HCT116 (cell line): ENCODE data around the gene BSN. TPM values are rescaled to one million over a fixed set of nuclear protein-coding genes. Genes with fewer than 3 reads are reported as not detected.

Experiments
- ATAC-seq: fragments of 200-7000 bp; cut with Tn5 transposase; 2 replicates; pipeline ENCODE4 v1.9.1; 2020; ENCODE audit warnings: mild to moderate bottlenecking, moderate library complexity
- BruUV-seq: library from RNA; stranded (reverse); fragments of 400-500 nt; replicated peaks from 2 replicates; lab custom pipeline; 2021; lab: Mats Ljungman, UMichigan
- CTCF ChIA-PET: fragments of 300-600 bp; sonication (Branson Sonifier 250); formaldehyde crosslinking; loops from one replicate; lab custom pipeline; 2021; ENCODE audit warnings: antibody characterized with exemption; lab: Charles Lee
- POLR2A ChIA-PET: fragments of 300-600, 350-600 bp; sonication (Branson Sonifier 250); formaldehyde crosslinking; loops from one replicate; lab custom pipeline; 2021; ENCODE audit warnings: antibody characterized with exemption; lab: Charles Lee
- RAD21 ChIA-PET, 2 experiments: fragments of 300-600 bp; sonication (Branson Sonifier 250); formaldehyde crosslinking; loops; one replicate each; lab custom pipeline; 2023; ENCODE audit warnings: low total read pairs in 2 of 2; ENCODE audit not compliant: uncharacterized antibody in 2 of 2, unreplicated experiment in 2 of 2, low non-redundant PET in 1 of 2; lab: Charles Lee
- DNase-seq: peaks from one replicate; pipeline ENCODE4 v3.0.0-alpha.2; 2010; ENCODE audit warnings: low read depth, low spot score
- H2AFZ ChIP-seq: fragments of 200-600 bp; shearing (Covaris generic), sonication (generic); 2 replicates; pipeline ENCODE4 v1.6.1; 2017; ENCODE audit warnings: low read depth, mixed run types, mixed read lengths, antibody characterized with exemption, low read length; ENCODE audit not compliant: poor library complexity, severe bottlenecking
- H3K27ac ChIP-seq: 2 replicates; pipeline ENCODE4 v1.5.1; 2012; ENCODE audit warnings: low read depth, low read length
- H3K27me3 ChIP-seq: fragments of 200-600 bp; sonication (generic); 2 replicates; pipeline ENCODE4 v1.6.1; 2016; ENCODE audit warnings: mixed run types, low read length, mixed read lengths; ENCODE audit not compliant: insufficient read depth
- H3K36me3 ChIP-seq, 2 experiments: fragments of 200-500 bp in 1 of 2; fragments of 200-600 bp in 1 of 2; sonication (Bioruptor generic) in 1 of 2; sonication (generic) in 1 of 2; 2 replicates each; pipeline versions ENCODE4 v1.5.1 to v1.6.1; 2014 to 2016; ENCODE audit warnings: low read length in 2 of 2, inconsistent platforms in 1 of 2, mixed read lengths in 1 of 2, mixed run types in 1 of 2; ENCODE audit not compliant: insufficient read depth in 2 of 2, control insufficient read depth in 1 of 2
- H3K4me1 ChIP-seq, 2 experiments: fragments of 200-600 bp in 1 of 2; sonication (generic) in 1 of 2; 2 replicates each; pipeline versions ENCODE4 v1.5.1 to v1.6.1; 2012 to 2017; ENCODE audit warnings: low read length in 2 of 2, inconsistent platforms in 1 of 2, mild to moderate bottlenecking in 1 of 2, mixed read lengths in 1 of 2, mixed run types in 1 of 2, moderate library complexity in 1 of 2; ENCODE audit not compliant: insufficient read depth in 2 of 2, control insufficient read depth in 1 of 2
- H3K4me2 ChIP-seq: fragments of 200-600 bp; sonication (generic); 2 replicates; pipeline ENCODE4 v1.6.1; 2017; ENCODE audit warnings: mixed run types, low read length, mixed read lengths
- H3K4me3 ChIP-seq, 2 experiments: fragments of 200-600 bp in 1 of 2; sonication (generic) in 1 of 2; replicated peaks in 1 of 2; 2 replicates each; pipeline ENCODE4 v1.5.1; 2011 to 2016; ENCODE audit warnings: low read length in 2 of 2, control low read depth in 1 of 2, low read depth in 1 of 2, mild to moderate bottlenecking in 1 of 2, mixed read lengths in 1 of 2, mixed run types in 1 of 2
- H3K79me2 ChIP-seq: fragments of 200-600 bp; sonication (generic); 2 replicates; pipeline ENCODE4 v1.6.1; 2017; ENCODE audit warnings: mild to moderate bottlenecking, mixed run types, low read length, moderate library complexity, mixed read lengths; ENCODE audit not compliant: insufficient read depth
- H3K9ac ChIP-seq: fragments of 200-600 bp; sonication (generic); 2 replicates; pipeline ENCODE4 v1.6.1; 2016; ENCODE audit warnings: low read length, mixed read lengths
- H3K9me2 ChIP-seq: fragments of 200-600 bp; sonication (generic), shearing (Covaris generic); 2 replicates; pipeline ENCODE4 v1.6.1; 2017; ENCODE audit warnings: mixed run types, mild to moderate bottlenecking, moderate library complexity; ENCODE audit not compliant: insufficient read depth
- H3K9me3 ChIP-seq, 2 experiments: fragments of 200-500 bp in 1 of 2; fragments of 200-600 bp in 1 of 2; sonication (Bioruptor generic) in 1 of 2; sonication (generic) in 1 of 2; 2 replicates each; pipeline ENCODE4 v1.6.1; 2014 to 2017; ENCODE audit warnings: low read length in 2 of 2, mixed read lengths in 2 of 2, inconsistent platforms in 1 of 2, low read depth in 1 of 2, mild to moderate bottlenecking in 1 of 2, mixed run types in 1 of 2, moderate library complexity in 1 of 2; ENCODE audit not compliant: control insufficient read depth in 1 of 2, insufficient read depth in 1 of 2
- H4K20me1 ChIP-seq: fragments of 200-600 bp; sonication (generic), shearing (Covaris generic); 2 replicates; pipeline ENCODE4 v1.6.1; 2017; ENCODE audit warnings: mixed run types, mild to moderate bottlenecking, moderate library complexity; ENCODE audit not compliant: insufficient read depth
- CBX3 ChIP-seq: IDR thresholded peaks from 2 replicates; pipeline ENCODE4 v1.6.1; 2012; ENCODE audit warnings: low read depth
- CEBPB ChIP-seq: IDR thresholded peaks from 2 replicates; pipeline ENCODE4 v1.6.1; 2012; ENCODE audit warnings: low read depth
- CTCF ChIP-seq, 3 experiments: fragments of 200-600 bp in 1 of 3; sonication (generic) in 1 of 3; IDR thresholded peaks in 2 of 3; conservative IDR thresholded peaks in 1 of 3; 2 replicates each; pipeline ENCODE4 v1.5.1; 2012 to 2017; ENCODE audit warnings: low read depth in 2 of 3, low read length in 2 of 3, antibody characterized with exemption in 1 of 3, borderline replicate concordance in 1 of 3, control low read depth in 1 of 3, mild to moderate bottlenecking in 1 of 3, mixed read lengths in 1 of 3, mixed run types in 1 of 3, moderate library complexity in 1 of 3; ENCODE audit not compliant: insufficient read depth in 1 of 3
- ELF1 ChIP-seq: IDR thresholded peaks from 2 replicates; pipeline ENCODE4 v1.6.1; 2012; ENCODE audit warnings: low read depth, borderline replicate concordance
- POLR2AphosphoS5 ChIP-seq: IDR thresholded peaks from 2 replicates; pipeline ENCODE4 v1.6.1; 2011; ENCODE audit warnings: mild to moderate bottlenecking, low read depth, low read length, moderate library complexity
- SIN3A ChIP-seq: IDR thresholded peaks from 2 replicates; pipeline ENCODE4 v1.6.1; 2012; ENCODE audit warnings: low read depth
- SRF ChIP-seq: IDR thresholded peaks from 2 replicates; pipeline ENCODE4 v1.6.1; 2012; ENCODE audit warnings: low read depth
- ZBTB33 ChIP-seq: IDR thresholded peaks from 2 replicates; pipeline ENCODE4 v1.6.1; 2011; ENCODE audit warnings: mild to moderate bottlenecking, low read length, moderate library complexity; ENCODE audit not compliant: insufficient replicate concordance; ENCODE audit errors: extremely low read depth
- ZFX ChIP-seq: fragments of 450-650 bp; IDR thresholded peaks from 2 replicates; pipeline ENCODE4 v1.6.1; 2017
- ZNF274 ChIP-seq: fragments of 200-500 bp; sonication (Bioruptor generic); IDR thresholded peaks from 2 replicates; pipeline ENCODE4 v1.6.1; 2014; ENCODE audit warnings: mild to moderate bottlenecking, low read depth, low read length, inconsistent platforms
- intact Hi-C: fragments of 100-400 bp; cut with micrococcal nuclease; formaldehyde crosslinking; loops from 2 replicates; pipeline ENCODE4 v1.10.0; 2022
- total RNA-seq: library from RNA; stranded (reverse); gene quantifications from one replicate; pipeline ENCODE4 v1.2.1, GENCODE V29; 2021; ENCODE audit not compliant: unreplicated experiment
- TF ChIP-seq, protein P1 (sequence below): IDR thresholded peaks from 2 replicates; pipeline ENCODE4 v1.6.1; 2012
- TF ChIP-seq, protein P2 (sequence below): IDR thresholded peaks from 2 replicates; pipeline ENCODE4 v1.6.1; 2012; ENCODE audit warnings: low read depth

The BSN gene
- total RNA-seq, 1 experiment from 2014 or later: 1.5 TPM

- H3K9me2 ChIP-seq: no peaks in the 10 kb centered on the region
- H3K9ac ChIP-seq: no peak overlapping the region
- ATAC-seq: no peak
- H2AFZ ChIP-seq: no peak overlapping the region
- H3K27me3 ChIP-seq: no peaks in the 10 kb centered on the region
- H3K79me2 ChIP-seq: no peaks in the 10 kb centered on the region
- ChIA-PET RAD21 (no interaction called here), CTCF (interaction anchor here (1.6 kb wide), 1 partner anchor 109 kb away, joined by 3 read pairs; the partner anchor contains the start of gene UBA7)
- H3K9me3 ChIP-seq: no peaks in the 10 kb centered on the region
- H3K4me2 ChIP-seq: no peak overlapping the region
- no peaks in the 10 kb centered on the region for H4K20me1 ChIP-seq
- no peaks in the 10 kb centered on the region for H3K4me1 ChIP-seq
- H3K36me3 ChIP-seq: peaks cover 0 to 4% of the 10 kb centered on the region in 2 experiments; a peak in 1 of 4 replicates
- BruUV-seq: no TSS peak
- TF ChIP-seq ZNF274: no peak
- no peak for TF ChIP-seq ELF1
- TF ChIP-seq ZBTB33: no peak
- no peak for TF ChIP-seq POLR2AphosphoS5
- TF ChIP-seq CEBPB: no peak
- TF ChIP-seq, all 23 proteins: peak for 0
- POLR2A ChIA-PET: no interaction called here
- no peak for DNase-seq
- Histone ChIP-seq H3K27ac (no peak overlapping the region), H3K4me3 (no peak overlapping the region)
- intact Hi-C loops: no loop called here
Observed at GRCh38 chr3:49704629-49705028, 150.4 kb downstream of the BSN start.

DNA sequence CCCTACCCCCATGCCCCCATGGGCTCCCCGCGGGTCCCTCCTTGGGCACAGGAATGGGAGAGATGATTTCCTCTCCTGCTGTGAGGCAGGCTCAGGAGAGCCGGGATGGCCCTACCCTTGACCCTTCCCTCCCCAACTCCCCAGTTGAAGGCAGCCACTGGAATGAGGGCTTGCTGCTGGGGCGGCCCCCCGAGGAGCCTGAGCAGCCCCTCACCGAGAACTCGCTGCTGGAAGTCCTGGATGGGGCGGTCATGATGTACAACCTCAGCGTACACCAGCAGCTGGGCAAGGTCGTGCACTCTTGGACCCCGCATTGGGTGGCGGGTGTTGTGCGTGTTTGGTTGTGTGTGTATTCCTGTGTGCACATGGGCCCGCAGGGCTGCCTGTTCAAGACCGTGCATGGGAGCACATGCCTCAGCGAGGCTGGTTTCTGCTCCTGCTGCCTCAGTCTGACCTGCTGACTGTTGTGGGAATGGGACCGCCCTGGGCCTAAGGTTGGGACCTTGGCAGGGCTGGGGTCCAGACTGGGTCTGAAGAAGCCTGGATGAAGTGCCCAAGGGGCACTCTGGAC, 151.2 kb downstream of the BSN start:
- Histone ChIP-seq H3K4me1 (no peaks in the 10 kb centered on the region), H3K4me2 (no peak overlapping the region), H3K27me3 (no peaks in the 10 kb centered on the region), H3K27ac (no peak overlapping the region), H3K9me2 (no peaks in the 10 kb centered on the region), H2AFZ (no peak overlapping the region), H4K20me1 (no peaks in the 10 kb centered on the region), H3K79me2 (no peaks in the 10 kb centered on the region), H3K9me3 (no peaks in the 10 kb centered on the region), H3K9ac (no peak overlapping the region), H3K36me3 (peaks cover 0 to 4% of the 10 kb centered on the region in 2 experiments; a peak in 1 of 4 replicates), H3K4me3 (no peak overlapping the region)
- CTCF ChIA-PET: no interaction called here
- POLR2A ChIA-PET: no interaction called here
- no TSS peak for BruUV-seq
- RAD21 ChIA-PET: no interaction called here
- no peak for ATAC-seq
- intact Hi-C loops: no loop called here
- no peak for DNase-seq
- TF ChIP-seq CTCF (IDR thresholded peaks at IDR 0.05 in 2 of 3, conservative IDR thresholded peaks at IDR 0.05 in 1 of 3; ENCODE audit: borderline replicate concordance in 1 of 3, insufficient read depth in 1 of 3, low read depth in 2 of 3, low read length in 2 of 3): no peak
- TF ChIP-seq ZFX: no peak
- TF ChIP-seq, protein P1, sequence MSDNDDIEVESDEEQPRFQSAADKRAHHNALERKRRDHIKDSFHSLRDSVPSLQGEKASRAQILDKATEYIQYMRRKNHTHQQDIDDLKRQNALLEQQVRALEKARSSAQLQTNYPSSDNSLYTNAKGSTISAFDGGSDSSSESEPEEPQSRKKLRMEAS: no peak
- TF ChIP-seq, protein P2, sequence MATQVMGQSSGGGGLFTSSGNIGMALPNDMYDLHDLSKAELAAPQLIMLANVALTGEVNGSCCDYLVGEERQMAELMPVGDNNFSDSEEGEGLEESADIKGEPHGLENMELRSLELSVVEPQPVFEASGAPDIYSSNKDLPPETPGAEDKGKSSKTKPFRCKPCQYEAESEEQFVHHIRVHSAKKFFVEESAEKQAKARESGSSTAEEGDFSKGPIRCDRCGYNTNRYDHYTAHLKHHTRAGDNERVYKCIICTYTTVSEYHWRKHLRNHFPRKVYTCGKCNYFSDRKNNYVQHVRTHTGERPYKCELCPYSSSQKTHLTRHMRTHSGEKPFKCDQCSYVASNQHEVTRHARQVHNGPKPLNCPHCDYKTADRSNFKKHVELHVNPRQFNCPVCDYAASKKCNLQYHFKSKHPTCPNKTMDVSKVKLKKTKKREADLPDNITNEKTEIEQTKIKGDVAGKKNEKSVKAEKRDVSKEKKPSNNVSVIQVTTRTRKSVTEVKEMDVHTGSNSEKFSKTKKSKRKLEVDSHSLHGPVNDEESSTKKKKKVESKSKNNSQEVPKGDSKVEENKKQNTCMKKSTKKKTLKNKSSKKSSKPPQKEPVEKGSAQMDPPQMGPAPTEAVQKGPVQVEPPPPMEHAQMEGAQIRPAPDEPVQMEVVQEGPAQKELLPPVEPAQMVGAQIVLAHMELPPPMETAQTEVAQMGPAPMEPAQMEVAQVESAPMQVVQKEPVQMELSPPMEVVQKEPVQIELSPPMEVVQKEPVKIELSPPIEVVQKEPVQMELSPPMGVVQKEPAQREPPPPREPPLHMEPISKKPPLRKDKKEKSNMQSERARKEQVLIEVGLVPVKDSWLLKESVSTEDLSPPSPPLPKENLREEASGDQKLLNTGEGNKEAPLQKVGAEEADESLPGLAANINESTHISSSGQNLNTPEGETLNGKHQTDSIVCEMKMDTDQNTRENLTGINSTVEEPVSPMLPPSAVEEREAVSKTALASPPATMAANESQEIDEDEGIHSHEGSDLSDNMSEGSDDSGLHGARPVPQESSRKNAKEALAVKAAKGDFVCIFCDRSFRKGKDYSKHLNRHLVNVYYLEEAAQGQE: no peak
- no peak for TF ChIP-seq SRF
- TF ChIP-seq SIN3A: no peak
- no peak for TF ChIP-seq CBX3
- TF ChIP-seq POLR2AphosphoS5: no peak
